ENCODE data around the gene PRELID2.

DNA sequence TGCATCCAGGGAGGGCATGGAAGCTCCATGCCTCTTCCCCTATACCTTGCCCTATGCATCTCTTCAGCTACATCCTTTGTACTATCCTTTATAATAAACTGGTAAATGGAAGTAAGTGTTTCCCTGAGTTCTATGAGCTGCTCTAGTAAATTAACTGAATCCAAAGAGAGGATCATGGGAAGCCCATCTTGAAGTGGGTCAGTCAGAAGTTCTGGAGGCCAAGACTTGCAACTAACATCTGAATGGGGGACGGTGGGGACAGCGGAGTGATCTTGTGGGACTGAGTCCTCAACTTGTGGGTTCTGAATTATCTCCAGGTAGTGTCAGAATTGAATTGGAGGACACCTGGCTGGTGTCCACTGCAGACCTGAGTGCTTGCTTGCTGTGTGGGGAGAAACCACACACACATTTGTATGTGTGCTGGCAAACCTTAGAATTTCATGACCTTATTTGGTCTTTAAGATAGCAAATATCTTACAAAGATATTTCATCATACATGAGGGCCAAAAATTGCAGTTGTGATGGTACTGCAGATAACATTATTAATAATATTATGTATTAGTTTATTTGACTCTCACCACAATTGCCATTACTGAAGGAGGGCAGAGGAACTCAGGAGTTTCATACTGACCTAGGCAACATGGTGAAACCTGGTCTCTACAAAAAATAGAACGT, 5.5 kb upstream of the PRELID2 start:
- TF ChIP-seq CTCF (conservative IDR thresholded peaks at IDR 0.05) (no peak), ZFX (IDR thresholded peaks at IDR 0.05) (no peak)
